GM18873 (cell line): ENCODE measurements around the gene BAZ1B.

Experiments used
- ATAC-seq: cut with Tn5 transposase; IDR thresholded peaks from one replicate; pipeline ENCODE4 v1.9.1; 2021; ENCODE audit warnings: mild to moderate bottlenecking, moderate library complexity, moderate number of reproducible peaks; ENCODE audit not compliant: unreplicated experiment, low FRiP score

BAZ1B gene

GRCh38 chr7:73452999-73453635 is 69.0 kb downstream of the BAZ1B start:
- ATAC-seq, result no peak

DNA sequence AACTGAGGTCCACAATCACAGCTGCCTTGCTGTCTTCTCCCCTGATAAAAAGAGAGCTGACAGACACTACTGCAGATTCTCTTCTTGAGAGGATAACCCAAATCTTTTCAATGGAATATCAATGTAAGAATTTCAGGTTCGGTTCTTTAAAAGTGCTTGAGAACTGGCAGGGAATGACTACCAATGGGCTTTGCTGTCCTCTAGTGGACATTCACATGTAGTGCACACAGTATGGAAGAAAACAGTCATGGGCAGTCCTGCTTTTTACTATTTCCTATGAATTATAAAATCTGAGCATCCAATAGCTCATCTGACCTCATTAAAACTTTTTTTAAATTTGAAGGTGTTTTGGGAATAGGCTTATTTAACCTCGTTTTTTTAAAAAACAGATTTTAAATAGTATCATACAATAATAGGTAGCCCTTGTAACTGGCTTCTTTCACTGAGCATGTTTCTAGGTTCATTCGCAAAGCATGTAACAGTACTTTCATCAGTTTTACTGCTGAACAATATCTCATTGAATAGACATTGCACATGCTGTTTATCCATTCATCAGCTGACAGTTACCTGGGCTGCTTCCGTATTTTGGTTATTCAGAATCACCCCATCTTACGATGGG is 70.2 kb downstream of the BAZ1B start:
- no peak for ATAC-seq

DNA sequence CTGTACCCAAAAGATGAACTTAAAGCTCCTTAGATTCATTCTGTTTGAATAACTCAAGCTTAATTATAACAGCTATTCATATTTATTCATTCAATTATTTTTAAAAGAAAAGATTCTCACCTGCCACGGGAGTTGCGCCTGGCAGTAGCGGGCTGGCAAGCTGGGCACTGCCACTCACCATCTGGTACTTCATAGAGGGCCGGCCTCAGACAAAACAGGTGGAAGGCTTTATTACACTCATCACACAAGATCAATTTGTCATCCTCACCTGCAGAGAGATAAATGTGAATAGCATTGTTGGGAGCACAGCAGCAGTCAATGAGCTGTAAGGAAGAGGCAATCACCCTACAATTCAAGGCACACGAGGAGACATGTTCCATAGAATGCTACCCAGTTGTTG is 72.7 kb downstream of the BAZ1B start:
- ATAC-seq, result no peak

GRCh38 chr7:73448609-73449008 is 73.5 kb downstream of the BAZ1B start:
- no peak for ATAC-seq

GRCh38 chr7:73447121-73447733 is 74.9 kb downstream of the BAZ1B start:
- ATAC-seq, result no peak

DNA sequence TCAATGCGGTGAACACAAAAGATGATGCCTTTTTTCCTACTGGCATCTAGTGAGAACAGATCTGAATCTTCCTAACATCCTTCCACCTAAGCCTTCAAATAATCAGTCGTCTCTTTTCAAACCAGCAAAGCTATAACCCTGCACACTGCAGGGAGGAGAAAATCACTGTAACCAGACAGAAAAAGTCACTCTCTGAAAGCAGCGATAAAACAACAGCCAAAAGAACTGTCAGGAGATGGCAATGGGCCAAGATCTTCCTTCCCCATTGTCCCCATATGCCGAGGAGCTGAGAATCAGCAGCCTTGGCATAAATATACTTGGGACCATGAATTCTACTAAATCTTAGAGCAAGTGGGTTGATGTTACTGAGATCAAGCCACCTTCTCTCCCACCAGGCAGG is 75.4 kb downstream of the BAZ1B start:
- no peak for ATAC-seq

- no peak for ATAC-seq
Measured at GRCh38 chr7:73443548-73444255, 78.4 kb downstream of the BAZ1B start.

- ATAC-seq, result no peak
Measured at GRCh38 chr7:73442903-73443500, 79.1 kb downstream of the BAZ1B start.

DNA sequence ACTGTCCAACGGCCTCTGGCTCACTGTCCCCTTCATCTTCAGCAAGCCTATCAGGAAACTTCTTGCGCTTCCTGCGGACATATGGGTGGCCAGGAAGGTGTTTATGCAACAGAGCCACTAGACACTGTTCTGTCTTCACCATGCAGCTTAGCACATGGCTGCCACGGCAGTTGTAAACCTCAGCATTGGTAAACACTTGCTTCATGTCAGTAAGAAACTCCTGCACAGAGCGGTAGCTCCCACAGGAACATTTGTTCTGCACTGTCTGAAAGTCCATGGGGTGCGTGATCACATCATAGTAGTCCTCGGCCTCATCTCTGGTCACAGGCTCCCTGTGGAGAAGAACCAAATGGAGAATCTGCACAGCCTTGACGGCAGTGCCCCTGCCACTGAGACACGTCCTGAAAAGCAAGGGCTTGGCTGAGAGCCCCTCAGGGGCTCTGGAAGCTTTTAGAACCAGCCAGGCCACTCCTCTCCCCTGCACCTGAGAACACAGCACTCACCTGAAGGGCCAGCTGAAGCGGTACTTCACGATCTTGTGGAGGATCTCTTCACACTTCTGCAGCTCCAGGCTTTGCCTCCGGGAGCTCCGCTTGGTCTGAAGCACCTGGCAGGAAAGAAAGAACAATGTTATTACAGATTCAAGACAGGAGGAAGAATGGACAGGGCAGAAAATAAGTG is 79.7 kb downstream of the BAZ1B start:
- no peak for ATAC-seq

- no peak for ATAC-seq
Measured at GRCh38 chr7:73439410-73439704, 82.7 kb downstream of the BAZ1B start.

GRCh38 chr7:73438547-73439409 is 83.3 kb downstream of the BAZ1B start:
- ATAC-seq, result no peak

DNA sequence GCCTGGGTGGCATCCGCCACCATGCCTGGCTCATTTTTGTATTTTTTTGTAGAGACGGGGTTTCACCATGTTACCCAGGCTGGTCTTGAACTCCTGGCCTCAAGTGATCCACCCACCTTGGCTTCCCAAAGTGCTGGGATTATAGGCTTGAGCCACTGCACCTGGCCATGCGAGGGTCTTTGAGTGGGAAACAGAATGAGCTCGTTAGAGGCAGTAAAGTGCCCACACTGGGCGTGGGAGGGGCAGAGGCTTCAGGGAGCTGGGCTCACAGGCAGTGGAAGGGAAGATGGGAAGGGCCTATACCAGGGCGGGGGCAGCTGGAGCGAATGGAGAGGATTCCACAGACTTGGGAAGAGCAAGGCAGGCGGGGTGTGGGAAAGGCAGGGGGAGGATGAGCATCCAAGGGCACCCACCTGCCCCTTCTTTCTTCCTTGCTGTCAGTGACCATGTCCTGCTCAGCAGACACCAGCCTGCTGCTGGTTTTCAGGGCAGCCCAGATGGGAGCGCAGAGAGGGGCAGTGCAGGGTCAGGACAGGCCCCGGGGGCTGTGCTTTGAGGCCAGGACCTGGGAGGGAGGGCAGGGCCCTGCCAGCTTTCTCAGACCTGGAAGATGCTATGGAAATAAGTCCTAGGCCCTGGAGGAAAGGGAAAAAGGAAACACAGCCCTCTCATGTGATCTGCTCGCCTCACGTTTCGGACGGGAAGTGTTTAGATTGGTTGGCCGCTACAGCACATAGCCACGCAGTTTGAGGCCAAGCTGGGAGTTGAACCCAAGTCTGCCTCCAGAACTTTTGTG is 84.3 kb downstream of the BAZ1B start:
- no peak for ATAC-seq

GRCh38 chr7:73437091-73437490 is 85.0 kb downstream of the BAZ1B start:
- ATAC-seq, result no peak

GRCh38 chr7:73436031-73436929 is 85.8 kb downstream of the BAZ1B start:
- ATAC-seq, result no peak

GRCh38 chr7:73435471-73436009 is 86.6 kb downstream of the BAZ1B start:
- ATAC-seq, result no peak

DNA sequence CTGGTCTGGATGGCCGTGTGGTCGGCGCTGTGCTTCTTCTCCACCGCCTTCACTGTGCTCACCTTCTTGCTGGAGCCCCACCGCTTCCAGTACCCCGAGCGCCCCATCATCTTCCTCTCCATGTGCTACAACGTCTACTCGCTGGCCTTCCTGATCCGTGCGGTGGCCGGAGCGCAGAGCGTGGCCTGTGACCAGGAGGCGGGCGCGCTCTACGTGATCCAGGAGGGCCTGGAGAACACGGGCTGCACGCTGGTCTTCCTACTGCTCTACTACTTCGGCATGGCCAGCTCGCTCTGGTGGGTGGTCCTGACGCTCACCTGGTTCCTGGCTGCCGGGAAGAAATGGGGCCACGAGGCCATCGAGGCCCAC is 87.4 kb downstream of the BAZ1B start:
- ATAC-seq, result no peak

GRCh38 chr7:73433924-73434700 is 88.0 kb downstream of the BAZ1B start:
- ATAC-seq, result no peak
